Gastrocnemius medialis (tissue), 4 donors: ENCODE data around the gene ARAP2. TPM values are rescaled to one million over a fixed set of nuclear protein-coding genes. Genes with fewer than 3 reads are reported as not detected.

ENCODE experiments used
- ATAC-seq, 2 donors: fragments of 150-250 bp; one replicate each; pipeline ENCODE4 v1.9.1; 2016
- DNase-seq, 2 donors: peaks; one replicate each; pipeline ENCODE4 v3.0.0-alpha.2; 2019
- H3K27ac ChIP-seq, 4 donors: fragments of 200-600 bp; sonication (generic); 1 replicate in 1 of 4; 2 replicates in 3 of 4; pipeline ENCODE4 v1.5.1; 2016 to 2018; ENCODE audit warnings: mild to moderate bottlenecking in 2 of 4, moderate library complexity in 1 of 4
- H3K27me3 ChIP-seq, 3 donors: fragments of 200-600 bp; sonication (generic) in 2 of 3; 1 replicate in 1 of 3; 2 replicates in 2 of 3; pipeline versions ENCODE4 v1.5.1 to v1.6.0; 2016 to 2019; ENCODE audit warnings: mild to moderate bottlenecking in 1 of 3, moderate library complexity in 1 of 3
- H3K36me3 ChIP-seq, 2 donors: fragments of 200-600 bp; sonication (generic) in 1 of 2; one replicate each; pipeline ENCODE4 v1.5.1; 2017 to 2018
- H3K4me1 ChIP-seq, 2 donors: fragments of 200-600 bp; sonication (generic) in 1 of 2; one replicate each; pipeline ENCODE4 v1.5.1; 2016 to 2017; ENCODE audit warnings: mild to moderate bottlenecking in 2 of 2
- H3K4me3 ChIP-seq, 4 donors: fragments of 200-600 bp; sonication (generic) in 3 of 4; 1 replicate in 1 of 4; 2 replicates in 3 of 4; pipeline ENCODE4 v1.5.1; 2016 to 2019; ENCODE audit warnings: mild to moderate bottlenecking in 2 of 4
- H3K9me3 ChIP-seq, 3 donors: fragments of 200-600 bp; sonication (generic) in 2 of 3; 1 replicate in 1 of 3; 2 replicates in 2 of 3; pipeline ENCODE4 v1.5.1; 2016 to 2019
- POLR2A ChIP-seq, 2 donors: fragments of 450-650 bp; IDR thresholded peaks; one replicate each; pipeline ENCODE4 v1.6.1; 2017; ENCODE audit warnings: antibody characterized with exemption in 2 of 2, mild to moderate bottlenecking in 2 of 2, moderate library complexity in 2 of 2
- in situ Hi-C, 4 donors: fragments of 200-750 bp; cut with MboI; loops; one replicate each; pipeline versions ENCODE4 v1.15.0 to v1.8.0; 2017; ENCODE audit warnings: low sequenced_read_pairs in 4 of 4
- intact Hi-C: fragments of 100-400 bp; cut with DNase I; formaldehyde crosslinking; loops from one replicate; pipeline ENCODE4 v1.15.1; 2023; ENCODE audit warnings: low total_unique reads
- total RNA-seq, 4 donors: library from RNA; depleted of rRNA; stranded (reverse); fragments of >200 nt; gene quantifications; one replicate each; pipeline versions ENCODE4 v1.1.0 to v1.2.3, GENCODE V29; 2016
- TF ChIP-seq, protein P1 (sequence below), 5 experiments: fragments of 450-650 bp in 3 of 5; fragments of 200-600 bp in 2 of 5; sonication (generic) in 2 of 5; IDR thresholded peaks in 4 of 5; conservative IDR thresholded peaks in 1 of 5; 1 replicate in 4 of 5; 2 replicates in 1 of 5; pipeline ENCODE4 v1.5.1; 2016 to 2019; ENCODE audit warnings: antibody characterized with exemption in 5 of 5, mild to moderate bottlenecking in 3 of 5, moderate library complexity in 3 of 5

The ARAP2 gene, protein sequence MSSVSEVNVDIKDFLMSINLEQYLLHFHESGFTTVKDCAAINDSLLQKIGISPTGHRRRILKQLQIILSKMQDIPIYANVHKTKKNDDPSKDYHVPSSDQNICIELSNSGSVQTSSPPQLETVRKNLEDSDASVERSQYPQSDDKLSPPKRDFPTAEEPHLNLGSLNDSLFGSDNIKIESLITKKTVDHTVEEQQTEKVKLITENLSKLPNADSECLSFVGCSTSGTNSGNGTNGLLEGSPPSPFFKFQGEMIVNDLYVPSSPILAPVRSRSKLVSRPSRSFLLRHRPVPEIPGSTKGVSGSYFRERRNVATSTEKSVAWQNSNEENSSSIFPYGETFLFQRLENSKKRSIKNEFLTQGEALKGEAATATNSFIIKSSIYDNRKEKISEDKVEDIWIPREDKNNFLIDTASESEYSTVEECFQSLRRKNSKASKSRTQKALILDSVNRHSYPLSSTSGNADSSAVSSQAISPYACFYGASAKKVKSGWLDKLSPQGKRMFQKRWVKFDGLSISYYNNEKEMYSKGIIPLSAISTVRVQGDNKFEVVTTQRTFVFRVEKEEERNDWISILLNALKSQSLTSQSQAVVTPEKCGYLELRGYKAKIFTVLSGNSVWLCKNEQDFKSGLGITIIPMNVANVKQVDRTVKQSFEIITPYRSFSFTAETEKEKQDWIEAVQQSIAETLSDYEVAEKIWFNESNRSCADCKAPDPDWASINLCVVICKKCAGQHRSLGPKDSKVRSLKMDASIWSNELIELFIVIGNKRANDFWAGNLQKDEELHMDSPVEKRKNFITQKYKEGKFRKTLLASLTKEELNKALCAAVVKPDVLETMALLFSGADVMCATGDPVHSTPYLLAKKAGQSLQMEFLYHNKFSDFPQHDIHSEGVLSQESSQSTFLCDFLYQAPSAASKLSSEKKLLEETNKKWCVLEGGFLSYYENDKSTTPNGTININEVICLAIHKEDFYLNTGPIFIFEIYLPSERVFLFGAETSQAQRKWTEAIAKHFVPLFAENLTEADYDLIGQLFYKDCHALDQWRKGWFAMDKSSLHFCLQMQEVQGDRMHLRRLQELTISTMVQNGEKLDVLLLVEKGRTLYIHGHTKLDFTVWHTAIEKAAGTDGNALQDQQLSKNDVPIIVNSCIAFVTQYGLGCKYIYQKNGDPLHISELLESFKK (N-terminal part only)
- 10 to 100 TPM in 1 of 4 donors, 1 to 10 TPM in 1, under 1 TPM in 2; 0.32 to 10.3 (median 1.1) TPM for total RNA-seq

DNA sequence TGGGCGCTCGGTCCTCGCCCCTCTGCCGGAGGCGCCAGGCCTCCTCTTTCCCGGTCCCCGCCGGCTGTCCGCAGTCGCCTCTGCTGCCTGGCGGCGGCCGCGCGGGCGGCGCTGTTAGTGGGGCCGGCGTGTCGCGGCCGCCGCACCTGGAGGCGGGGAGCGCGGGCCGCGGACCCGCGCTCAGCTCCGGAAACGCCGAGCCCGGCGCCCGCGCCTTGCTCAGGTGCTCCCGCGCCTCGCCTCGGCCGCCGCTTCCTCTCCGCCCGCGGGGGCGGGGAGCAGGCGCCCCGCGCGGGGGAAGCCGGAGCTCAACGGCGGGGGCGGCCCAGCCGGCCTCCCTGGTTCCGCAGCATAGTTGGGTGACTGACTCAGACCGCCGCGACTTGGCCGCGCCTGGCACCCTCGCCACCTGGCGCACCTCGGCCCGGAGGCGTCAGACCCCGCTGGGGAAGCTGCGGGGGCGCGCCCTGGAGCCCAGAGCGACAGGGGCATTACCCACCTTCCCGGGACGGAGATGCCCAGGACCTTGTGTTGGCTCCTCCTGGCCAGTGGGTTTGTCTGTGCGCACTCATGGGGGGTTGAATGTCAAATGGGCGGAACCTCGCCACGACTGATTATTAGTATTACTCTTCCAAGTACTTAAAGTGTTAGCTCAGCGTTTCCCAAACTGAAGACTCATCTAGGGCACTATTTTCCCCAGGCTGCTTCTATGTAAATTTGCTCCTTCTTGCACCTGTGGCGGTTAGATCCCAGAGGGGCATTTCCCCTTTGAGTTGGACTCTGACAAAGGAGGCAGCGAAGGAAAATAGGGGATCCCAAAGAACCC, at the start of gene ARAP2:
Gene ARAP2, minus strand, starts transcription at position 258 of the 826 bp plus-strand sequence. CDS start 15,028 bp downstream, outside the sequence.
- in situ Hi-C loops (no loop called here), intact Hi-C loops (no loop called here)
- ATAC-seq (peak; percentile 47 to 55), DNase-seq (no peak)
- Histone ChIP-seq H3K27me3 (no peaks in the 10 kb centered on the region), H3K36me3 (no peaks in the 10 kb centered on the region), H3K9me3 (no peaks in the 10 kb centered on the region), H3K4me1 (peaks cover 0 to 4% of the 10 kb centered on the region in 2 donors), H3K4me3 (peak within 1 kb of the TSS; percentile 56 to 66 (median 61)), H3K27ac (peak within 1 kb of the TSS; percentile 68 to 78 (median 76))
- TF ChIP-seq, protein P1, sequence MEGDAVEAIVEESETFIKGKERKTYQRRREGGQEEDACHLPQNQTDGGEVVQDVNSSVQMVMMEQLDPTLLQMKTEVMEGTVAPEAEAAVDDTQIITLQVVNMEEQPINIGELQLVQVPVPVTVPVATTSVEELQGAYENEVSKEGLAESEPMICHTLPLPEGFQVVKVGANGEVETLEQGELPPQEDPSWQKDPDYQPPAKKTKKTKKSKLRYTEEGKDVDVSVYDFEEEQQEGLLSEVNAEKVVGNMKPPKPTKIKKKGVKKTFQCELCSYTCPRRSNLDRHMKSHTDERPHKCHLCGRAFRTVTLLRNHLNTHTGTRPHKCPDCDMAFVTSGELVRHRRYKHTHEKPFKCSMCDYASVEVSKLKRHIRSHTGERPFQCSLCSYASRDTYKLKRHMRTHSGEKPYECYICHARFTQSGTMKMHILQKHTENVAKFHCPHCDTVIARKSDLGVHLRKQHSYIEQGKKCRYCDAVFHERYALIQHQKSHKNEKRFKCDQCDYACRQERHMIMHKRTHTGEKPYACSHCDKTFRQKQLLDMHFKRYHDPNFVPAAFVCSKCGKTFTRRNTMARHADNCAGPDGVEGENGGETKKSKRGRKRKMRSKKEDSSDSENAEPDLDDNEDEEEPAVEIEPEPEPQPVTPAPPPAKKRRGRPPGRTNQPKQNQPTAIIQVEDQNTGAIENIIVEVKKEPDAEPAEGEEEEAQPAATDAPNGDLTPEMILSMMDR (IDR thresholded peaks at IDR 0.05 in 4 of 5, conservative IDR thresholded peaks at IDR 0.05 in 1 of 5) = no peak
- TF ChIP-seq POLR2A (IDR thresholded peaks at IDR 0.05) = peak in 1 of 2 donors; percentile 23

- Histone ChIP-seq H3K27ac (no peak overlapping the region), H3K36me3 (no peaks in the 10 kb centered on the region), H3K27me3 (no peaks in the 10 kb centered on the region), H3K4me1 (no peaks in the 10 kb centered on the region), H3K4me3 (no peak overlapping the region), H3K9me3 (no peaks in the 10 kb centered on the region)
- intact Hi-C loops (no loop called here), in situ Hi-C loops (no loop called here)
- TF ChIP-seq POLR2A (IDR thresholded peaks at IDR 0.05) = no peak
- TF ChIP-seq, protein P1 (IDR thresholded peaks at IDR 0.05 in 4 of 5, conservative IDR thresholded peaks at IDR 0.05 in 1 of 5) = no peak
- ATAC-seq (no peak), DNase-seq (no peak)
Observed at GRCh38 chr4:36292556-36293188, 48.4 kb upstream of the ARAP2 start.

DNA sequence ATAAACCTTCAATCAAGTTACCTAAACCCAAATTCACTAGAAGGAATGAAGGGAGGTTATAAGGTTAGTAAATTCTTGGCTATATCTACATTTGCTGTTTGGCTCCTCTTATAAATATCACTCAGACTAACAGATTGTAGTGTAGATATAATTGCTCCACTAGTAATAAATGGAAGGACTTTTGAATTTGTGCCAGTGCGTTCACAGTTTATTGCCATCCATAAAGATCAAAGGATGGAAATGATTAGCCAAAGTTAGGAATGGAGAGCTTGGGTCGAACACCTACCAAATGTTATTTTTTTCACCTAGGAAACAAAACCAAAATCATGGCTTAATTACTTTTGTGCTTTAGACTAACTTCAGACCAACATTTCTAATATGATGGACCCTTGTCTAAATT, 46.3 kb upstream of the ARAP2 start:
- Histone ChIP-seq H3K27ac (no peak overlapping the region), H3K4me3 (no peak overlapping the region), H3K9me3 (no peaks in the 10 kb centered on the region), H3K36me3 (no peaks in the 10 kb centered on the region), H3K4me1 (no peaks in the 10 kb centered on the region), H3K27me3 (no peaks in the 10 kb centered on the region)
- TF ChIP-seq POLR2A (IDR thresholded peaks at IDR 0.05) = no peak
- TF ChIP-seq, protein P1 (IDR thresholded peaks at IDR 0.05 in 4 of 5, conservative IDR thresholded peaks at IDR 0.05 in 1 of 5) = no peak
- intact Hi-C loops (no loop called here), in situ Hi-C loops (no loop called here)
- no peak for ATAC-seq
- no peak for DNase-seq
